Nephron progenitor cell (in vitro differentiated cells): ENCODE data around the gene PLXNA2.

Experiments
- DNase-seq: peaks from one replicate; pipeline ENCODE4 v3.0.0; 2021
- H3K27ac Mint-ChIP-seq: 2 replicates; pipeline ENCODE4 v1.8.0; 2021; ENCODE audit warnings: mild to moderate bottlenecking, moderate library complexity, mixed read lengths
- H3K27me3 Mint-ChIP-seq: 2 replicates; pipeline ENCODE4 v1.8.0; 2021; ENCODE audit warnings: mild to moderate bottlenecking, low read depth, mixed read lengths; ENCODE audit not compliant: poor library complexity
- H3K36me3 Mint-ChIP-seq: 2 replicates; pipeline ENCODE4 v1.8.0; 2021; ENCODE audit warnings: low read depth, mixed read lengths
- H3K4me1 Mint-ChIP-seq: 2 replicates; pipeline ENCODE4 v1.8.0; 2021; ENCODE audit warnings: mixed read lengths
- H3K4me3 Mint-ChIP-seq: 2 replicates; pipeline ENCODE4 v1.8.0; 2021; ENCODE audit warnings: mild to moderate bottlenecking, moderate library complexity, mixed read lengths
- H3K9me3 Mint-ChIP-seq: 2 replicates; pipeline ENCODE4 v1.8.0; 2021; ENCODE audit warnings: mild to moderate bottlenecking, moderate library complexity, mixed read lengths
- TF ChIP-seq, protein P1 (sequence below): fragments of 200-600 bp; sonication (generic); IDR thresholded peaks from 2 replicates; pipeline ENCODE4 v1.5.0; 2021; ENCODE audit warnings: antibody characterized with exemption

Gene PLXNA2

GRCh38 chr1:208015255-208015654 lies 228.9 kb downstream of the PLXNA2 start:
- DNase-seq: no peak
- Mint-ChIP-seq H3K4me3 (no peak overlapping the region), H3K27ac (no peak overlapping the region), H3K9me3 (no peaks in the 10 kb centered on the region), H3K27me3 (peaks cover 20% of the 10 kb centered on the region), H3K4me1 (peaks cover 5% of the 10 kb centered on the region), H3K36me3 (no peaks in the 10 kb centered on the region)
- TF ChIP-seq, protein P1, sequence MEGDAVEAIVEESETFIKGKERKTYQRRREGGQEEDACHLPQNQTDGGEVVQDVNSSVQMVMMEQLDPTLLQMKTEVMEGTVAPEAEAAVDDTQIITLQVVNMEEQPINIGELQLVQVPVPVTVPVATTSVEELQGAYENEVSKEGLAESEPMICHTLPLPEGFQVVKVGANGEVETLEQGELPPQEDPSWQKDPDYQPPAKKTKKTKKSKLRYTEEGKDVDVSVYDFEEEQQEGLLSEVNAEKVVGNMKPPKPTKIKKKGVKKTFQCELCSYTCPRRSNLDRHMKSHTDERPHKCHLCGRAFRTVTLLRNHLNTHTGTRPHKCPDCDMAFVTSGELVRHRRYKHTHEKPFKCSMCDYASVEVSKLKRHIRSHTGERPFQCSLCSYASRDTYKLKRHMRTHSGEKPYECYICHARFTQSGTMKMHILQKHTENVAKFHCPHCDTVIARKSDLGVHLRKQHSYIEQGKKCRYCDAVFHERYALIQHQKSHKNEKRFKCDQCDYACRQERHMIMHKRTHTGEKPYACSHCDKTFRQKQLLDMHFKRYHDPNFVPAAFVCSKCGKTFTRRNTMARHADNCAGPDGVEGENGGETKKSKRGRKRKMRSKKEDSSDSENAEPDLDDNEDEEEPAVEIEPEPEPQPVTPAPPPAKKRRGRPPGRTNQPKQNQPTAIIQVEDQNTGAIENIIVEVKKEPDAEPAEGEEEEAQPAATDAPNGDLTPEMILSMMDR: no peak

GRCh38 chr1:208013210-208013609 lies 231.0 kb downstream of the PLXNA2 start:
- Mint-ChIP-seq H3K4me1 (peaks cover 16% of the 10 kb centered on the region), H3K36me3 (no peaks in the 10 kb centered on the region), H3K4me3 (no peak overlapping the region), H3K27ac (no peak overlapping the region), H3K9me3 (no peaks in the 10 kb centered on the region), H3K27me3 (peaks cover 12% of the 10 kb centered on the region)
- TF ChIP-seq, protein P1: no peak
- DNase-seq: no peak

DNA sequence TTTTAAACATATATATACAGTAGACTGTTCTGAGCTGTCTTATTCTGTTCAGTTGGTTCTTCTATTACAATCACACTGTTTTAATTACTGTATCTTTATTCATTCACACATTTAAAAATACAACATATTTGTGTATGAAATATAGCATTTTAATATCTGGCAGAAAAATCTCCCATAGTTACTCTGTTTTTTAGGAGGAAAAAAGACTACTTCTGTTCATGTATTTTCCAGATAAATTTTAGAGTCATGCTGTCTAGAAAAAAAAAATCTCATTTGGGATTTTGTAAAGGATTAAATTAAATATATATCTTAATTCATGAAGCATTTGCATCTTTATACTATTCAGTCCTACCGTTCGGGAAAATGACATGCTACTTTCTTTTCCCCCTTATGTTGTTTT lies 231.5 kb downstream of the PLXNA2 start:
- no peaks in the 10 kb centered on the region for H3K36me3 Mint-ChIP-seq
- H3K27ac Mint-ChIP-seq: no peak overlapping the region
- TF ChIP-seq, protein P1: no peak
- H3K27me3 Mint-ChIP-seq: peaks cover 12% of the 10 kb centered on the region
- H3K4me3 Mint-ChIP-seq: no peak overlapping the region
- H3K4me1 Mint-ChIP-seq: peaks cover 16% of the 10 kb centered on the region
- no peak for DNase-seq
- H3K9me3 Mint-ChIP-seq: no peaks in the 10 kb centered on the region

GRCh38 chr1:208010487-208011071 lies 233.6 kb downstream of the PLXNA2 start:
- Mint-ChIP-seq H3K9me3 (peaks cover 8% of the 10 kb centered on the region), H3K4me1 (peaks cover 16% of the 10 kb centered on the region), H3K27me3 (peaks cover 12% of the 10 kb centered on the region), H3K27ac (no peak overlapping the region), H3K36me3 (no peaks in the 10 kb centered on the region), H3K4me3 (no peak overlapping the region)
- DNase-seq: no peak
- TF ChIP-seq, protein P1: no peak

GRCh38 chr1:208009706-208010444 lies 234.3 kb downstream of the PLXNA2 start:
- DNase-seq: no peak
- TF ChIP-seq, protein P1: no peak
- Mint-ChIP-seq H3K27ac (no peak overlapping the region), H3K9me3 (peaks cover 8% of the 10 kb centered on the region), H3K27me3 (peaks cover 18% of the 10 kb centered on the region), H3K4me1 (peaks cover 16% of the 10 kb centered on the region), H3K4me3 (no peak overlapping the region), H3K36me3 (no peaks in the 10 kb centered on the region)

GRCh38 chr1:208009303-208009702 lies 234.9 kb downstream of the PLXNA2 start:
- Mint-ChIP-seq H3K36me3 (no peaks in the 10 kb centered on the region), H3K4me3 (no peak overlapping the region), H3K27me3 (peaks cover 20% of the 10 kb centered on the region), H3K4me1 (peaks cover 16% of the 10 kb centered on the region), H3K27ac (no peak overlapping the region), H3K9me3 (peaks cover 8% of the 10 kb centered on the region)
- DNase-seq: no peak
- TF ChIP-seq, protein P1: no peak
